Middle frontal gyrus (tissue), 1 donor: ENCODE data around the gene CDT1.

ENCODE experiments used
- DNase-seq: peaks from one replicate; pipeline ENCODE4 v3.0.0-alpha.2; 2015; ENCODE audit warnings: low spot score; ENCODE audit errors: extremely low spot score

The CDT1 gene

GRCh38 chr16:88835818-88836217, 32.2 kb downstream of the CDT1 start:
- DNase-seq, result no peak

GRCh38 chr16:88836791-88837190, 33.2 kb downstream of the CDT1 start:
- no peak for DNase-seq

- no peak for DNase-seq
Observed at GRCh38 chr16:88837806-88838205, 34.2 kb downstream of the CDT1 start.

GRCh38 chr16:88838566-88838965, 35.0 kb downstream of the CDT1 start:
- DNase-seq, result no peak

GRCh38 chr16:88839026-88839529, 35.5 kb downstream of the CDT1 start:
- DNase-seq, result no peak

- DNase-seq, result no peak
Observed at GRCh38 chr16:88839745-88840599, 36.4 kb downstream of the CDT1 start.

- no peak for DNase-seq
Observed at GRCh38 chr16:88840600-88841215, 37.1 kb downstream of the CDT1 start.

GRCh38 chr16:88841521-88842307, 38.1 kb downstream of the CDT1 start:
- no peak for DNase-seq

- no peak for DNase-seq
Observed at GRCh38 chr16:88842308-88842756, 38.7 kb downstream of the CDT1 start.

GRCh38 chr16:88842806-88843205, 39.2 kb downstream of the CDT1 start:
- DNase-seq, result no peak

- DNase-seq, result no peak
Observed at GRCh38 chr16:88843256-88843655, 39.7 kb downstream of the CDT1 start.

- no peak for DNase-seq
Observed at GRCh38 chr16:88844419-88845036, 40.9 kb downstream of the CDT1 start.

- no peak for DNase-seq
Observed at GRCh38 chr16:88846088-88846487, 42.5 kb downstream of the CDT1 start.

- DNase-seq, result no peak
Observed at GRCh38 chr16:88847654-88848053, 44.1 kb downstream of the CDT1 start.

GRCh38 chr16:88848557-88848956, 45.0 kb downstream of the CDT1 start:
- no peak for DNase-seq

GRCh38 chr16:88850531-88851199, 47.1 kb downstream of the CDT1 start:
- DNase-seq, result no peak

GRCh38 chr16:88851616-88852015, 48.0 kb downstream of the CDT1 start:
- DNase-seq, result no peak

- no peak for DNase-seq
Observed at GRCh38 chr16:88853325-88853941, 49.8 kb downstream of the CDT1 start.

GRCh38 chr16:88854306-88855111, 50.9 kb downstream of the CDT1 start:
- DNase-seq, result no peak

- DNase-seq, result no peak
Observed at GRCh38 chr16:88855176-88855575, 51.6 kb downstream of the CDT1 start.
